GM18907 (cell line): ENCODE measurements around the gene UBE2F.
"Not testable (repeated sequence)": the region's sequence is repeated elsewhere in the genome, so short reads cannot be mapped to it uniquely, and the experiment has no call there.

ENCODE experiments used
- ATAC-seq: cut with Tn5 transposase; IDR thresholded peaks from one replicate; pipeline ENCODE4 v1.9.1; 2021; ENCODE audit warnings: mild to moderate bottlenecking, moderate library complexity; ENCODE audit not compliant: unreplicated experiment

The UBE2F gene

DNA sequence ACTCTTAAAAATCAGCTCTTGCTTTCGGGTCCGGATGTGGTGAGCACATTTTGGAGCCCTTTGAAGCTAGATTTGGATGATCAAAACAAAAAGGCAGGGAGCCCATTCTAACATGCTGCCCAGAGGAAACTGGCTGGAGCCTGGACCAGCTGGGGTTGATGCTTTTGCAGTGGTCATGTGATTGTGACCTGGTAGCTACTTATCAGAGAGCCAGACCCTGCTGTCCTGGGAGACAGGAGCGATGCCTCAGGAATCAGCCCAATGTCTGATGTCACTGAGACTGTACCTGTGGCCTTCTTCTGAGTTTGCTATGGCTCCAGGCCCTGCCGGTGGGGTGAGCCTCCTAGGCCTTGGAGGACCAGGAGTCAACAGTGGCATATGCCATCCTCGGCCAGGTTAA, 75.3 kb downstream of the UBE2F start:
- no peak for ATAC-seq

DNA sequence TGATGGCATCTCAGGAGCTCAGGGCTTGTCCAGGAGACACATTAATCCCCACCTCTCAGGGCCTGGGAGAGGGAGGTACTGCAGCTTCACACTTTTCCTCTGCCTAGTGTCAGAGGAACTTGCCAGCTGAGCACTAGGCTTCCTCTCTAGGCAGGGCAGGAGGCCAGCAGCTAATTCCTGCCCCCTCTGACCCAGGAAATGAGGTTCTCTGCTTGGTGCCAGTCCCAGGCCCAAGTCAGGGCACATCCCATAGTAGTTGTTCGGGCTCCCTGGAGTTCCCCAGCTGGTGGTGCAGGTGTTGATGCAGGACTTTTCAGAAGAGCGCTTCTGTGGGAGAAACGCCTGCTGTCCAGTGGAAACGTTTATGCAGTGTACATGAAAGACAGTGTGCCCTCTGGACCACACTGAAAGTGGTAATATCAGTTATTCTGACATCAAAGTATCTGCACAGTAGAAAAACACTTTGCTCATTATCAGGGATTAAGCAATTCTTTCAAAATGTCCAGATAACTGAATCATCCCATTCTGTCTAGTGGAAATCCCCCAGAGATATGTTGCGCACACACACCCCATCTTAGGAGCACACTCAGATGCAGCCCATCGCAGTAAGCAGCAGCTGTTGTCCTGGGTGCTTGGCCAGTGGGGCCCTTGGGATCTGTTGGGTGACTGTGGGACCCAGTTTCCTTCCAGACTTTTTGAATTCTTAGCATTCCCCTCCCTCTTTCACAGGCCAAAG, 76.2 kb downstream of the UBE2F start:
- ATAC-seq: no peak

DNA sequence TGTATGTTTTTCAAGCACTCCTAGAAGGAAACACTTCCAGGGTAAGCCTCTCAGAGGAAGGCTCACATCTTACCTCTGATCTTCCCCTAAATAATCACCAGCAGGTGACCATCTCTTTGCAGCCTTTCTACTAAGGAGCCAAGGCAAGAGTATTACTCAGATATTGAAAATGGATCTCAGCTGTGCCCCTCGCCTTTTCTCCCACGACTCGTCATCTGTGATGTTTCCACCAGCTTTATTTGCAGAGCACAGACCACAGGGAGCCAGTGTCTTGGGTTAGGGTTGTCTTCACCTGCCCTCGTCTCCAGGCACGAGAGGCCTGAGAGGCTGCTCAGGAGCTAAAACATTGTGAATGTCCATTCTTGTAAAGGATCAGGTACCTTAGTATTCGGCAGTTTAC, 77.0 kb downstream of the UBE2F start:
- no peak for ATAC-seq

GRCh38 chr2:238045575-238045974, 78.8 kb downstream of the UBE2F start:
- no peak for ATAC-seq

GRCh38 chr2:238046725-238047270, 80.0 kb downstream of the UBE2F start:
- ATAC-seq: no peak

DNA sequence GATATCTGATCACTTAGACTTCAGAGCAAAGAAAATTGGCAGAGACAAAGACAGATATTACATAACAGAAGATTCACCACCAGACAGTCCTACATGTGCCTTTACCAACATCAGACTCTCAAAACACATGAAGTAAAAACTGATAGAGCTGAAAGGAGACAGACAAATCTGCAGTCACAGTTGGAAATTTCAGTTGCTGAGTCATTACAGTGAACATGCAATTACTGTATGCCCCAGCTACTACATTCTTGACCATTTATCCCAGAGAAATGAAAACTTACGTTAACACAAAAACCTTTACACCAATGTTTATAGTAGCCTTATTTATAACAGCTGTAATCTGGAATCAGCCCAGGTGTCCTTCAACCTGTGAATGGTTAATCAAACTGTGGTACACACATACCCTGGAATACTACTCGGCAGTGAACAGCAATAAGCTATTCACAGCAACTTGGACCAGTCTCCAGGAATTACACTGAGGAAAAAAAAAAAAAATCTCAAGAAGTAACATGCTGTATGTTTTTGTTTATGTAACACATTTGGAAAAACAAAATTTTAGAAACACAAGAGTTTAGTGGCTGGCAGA, 86.5 kb downstream of the UBE2F start:
- ATAC-seq: no peak

DNA sequence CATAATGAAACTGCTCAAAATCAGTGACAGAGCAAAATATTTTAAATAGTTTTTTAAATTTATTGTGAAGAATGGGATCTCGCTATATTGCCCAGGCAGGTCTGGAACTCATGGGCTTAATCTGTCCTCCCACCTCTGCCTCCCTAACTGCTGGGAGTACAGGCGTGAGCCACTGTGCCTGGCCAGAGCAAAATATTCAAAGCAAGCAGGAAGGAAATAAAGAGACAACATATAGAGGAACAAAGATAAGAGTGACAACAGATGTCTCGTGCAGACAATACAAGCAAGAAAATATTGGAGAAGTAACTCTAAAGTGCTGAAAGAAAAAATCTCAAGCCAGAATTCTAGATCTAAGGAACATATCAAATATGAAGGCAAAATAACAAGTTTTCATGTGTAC, 89.0 kb downstream of the UBE2F start:
- no peak for ATAC-seq

DNA sequence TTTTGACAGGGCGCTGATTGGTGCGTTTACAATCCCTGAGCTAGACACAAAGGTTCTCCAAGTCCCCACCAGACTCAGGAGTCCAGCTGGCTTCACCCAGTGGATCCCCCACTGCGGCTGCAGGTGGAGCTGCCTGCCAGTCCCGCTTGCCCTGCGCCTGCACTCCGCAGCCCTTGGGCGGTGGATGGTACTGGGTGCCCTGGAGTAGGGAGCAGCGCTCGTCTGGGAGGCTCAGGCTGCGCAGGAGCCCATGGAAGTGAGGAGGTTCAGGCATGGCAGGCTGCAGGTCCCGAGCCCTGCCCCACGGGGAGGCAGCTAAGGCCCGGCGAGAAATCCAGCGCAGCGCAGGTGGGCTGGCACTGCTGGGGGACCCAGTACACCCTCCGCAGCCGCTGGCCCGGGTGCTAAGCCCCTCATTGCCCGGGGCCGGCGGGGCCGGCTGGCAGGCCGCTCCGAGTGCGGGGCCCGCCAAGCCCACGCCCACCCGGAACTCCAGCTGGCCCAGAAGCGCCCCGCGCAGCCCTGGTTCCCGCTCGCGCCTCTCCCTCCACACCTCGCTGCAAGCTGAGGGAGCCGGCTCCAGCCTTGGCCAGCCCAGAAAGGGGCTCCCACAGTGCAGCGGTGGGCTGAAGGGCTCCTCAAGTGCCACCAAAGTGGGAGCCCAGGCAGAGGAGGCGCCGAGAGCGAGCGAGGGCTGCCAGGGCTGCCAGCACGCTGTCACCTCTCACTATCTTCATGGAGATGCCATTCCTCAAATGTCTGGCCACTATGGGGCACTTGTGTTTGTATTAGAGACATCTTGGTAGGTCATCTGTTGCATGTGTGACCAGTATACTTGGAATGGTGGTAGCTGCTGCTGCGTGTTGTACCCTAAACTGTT, 91.1 kb downstream of the UBE2F start:
- not testable (repeated sequence) for ATAC-seq

GRCh38 chr2:238059505-238059904, 92.7 kb downstream of the UBE2F start:
- ATAC-seq: no peak

- no peak for ATAC-seq
Measured at GRCh38 chr2:238060096-238060541, 93.3 kb downstream of the UBE2F start.

GRCh38 chr2:238060542-238061314, 93.9 kb downstream of the UBE2F start, which contains the start of gene SCLY:
SCLY (plus strand) TSS chr2:238061001; CDS start chr2:238061055, 54 bp downstream.
- ATAC-seq: peak; percentile 94

DNA sequence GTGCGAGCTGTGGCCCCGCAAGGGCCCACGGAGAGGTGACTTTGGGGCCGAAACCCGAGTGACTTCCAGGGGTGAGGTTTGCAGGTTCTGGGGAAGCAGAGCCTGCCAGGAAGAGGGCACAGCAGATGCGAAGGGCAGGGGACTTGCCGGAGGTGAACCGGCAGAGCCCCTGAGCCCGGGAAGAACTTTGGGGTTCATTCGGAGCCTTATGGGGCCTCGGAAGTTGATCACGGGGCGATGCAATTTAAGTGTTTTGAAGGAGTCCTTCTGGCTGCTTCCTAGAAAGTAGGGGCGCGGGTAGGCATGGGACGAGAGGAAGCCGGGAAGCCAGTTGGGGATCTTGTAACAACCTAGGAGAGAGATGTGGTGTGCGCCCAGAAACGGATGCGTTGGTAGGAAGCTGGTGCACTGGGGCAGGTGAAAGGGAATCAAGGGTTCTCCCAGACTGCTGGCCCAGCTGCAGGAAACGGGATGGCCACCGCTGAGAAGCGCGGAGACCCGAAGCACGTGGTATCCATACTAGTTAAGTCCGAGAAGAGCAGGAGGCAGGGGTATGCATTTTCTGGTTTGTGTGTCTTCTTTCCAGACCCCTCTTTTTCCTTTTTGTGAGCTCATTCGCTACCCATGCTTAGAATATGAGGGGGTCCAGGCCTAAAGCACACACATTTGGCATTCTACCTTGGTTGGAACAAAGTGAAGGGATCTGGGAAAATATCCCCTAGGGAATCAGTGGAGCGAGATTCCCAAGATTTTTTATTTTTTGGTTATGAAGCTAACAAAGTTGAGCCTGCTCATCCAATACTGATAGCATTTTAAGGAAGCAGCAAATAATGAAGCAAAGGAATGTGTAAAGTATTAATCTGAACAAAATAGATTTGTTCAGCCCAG, 94.7 kb downstream of the UBE2F start:
- peak; percentile 26 for ATAC-seq

DNA sequence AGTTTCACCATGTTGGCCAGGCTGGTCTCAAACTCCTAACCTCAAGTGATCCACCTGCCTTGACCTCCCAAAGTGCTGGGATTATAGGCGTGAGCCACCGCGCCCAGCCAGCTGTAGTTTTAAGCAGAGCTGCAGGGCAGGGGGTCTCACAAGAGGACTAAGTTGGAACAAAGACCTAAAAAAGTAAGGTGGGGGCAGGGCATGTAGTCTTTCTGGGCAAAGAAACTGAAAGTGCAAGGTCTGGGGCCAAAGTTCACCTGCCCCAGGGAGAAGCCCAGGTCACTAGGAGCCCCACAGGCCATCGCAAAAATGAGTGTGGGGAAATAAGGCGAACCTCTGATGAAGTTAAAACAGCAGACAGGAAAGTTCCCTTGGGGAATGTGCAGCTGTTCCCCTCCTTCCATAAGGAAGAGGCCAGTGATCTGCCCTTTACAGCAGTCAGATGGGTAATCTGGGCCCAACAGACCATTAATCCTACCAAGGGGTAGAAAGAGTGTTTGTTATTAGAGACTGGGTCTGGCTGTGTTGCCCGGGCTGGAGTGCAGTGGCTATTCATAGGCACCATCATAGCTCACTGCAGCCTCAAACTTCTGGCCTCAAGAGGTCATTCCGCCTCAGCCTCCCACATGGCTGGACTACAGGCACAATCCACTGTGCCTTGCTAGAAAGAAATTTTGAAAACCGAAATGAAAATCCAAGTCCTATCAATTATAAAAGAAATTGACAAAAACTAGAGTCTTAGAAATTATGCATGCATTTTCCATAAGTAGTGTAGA, 96.8 kb downstream of the UBE2F start:
- no peak for ATAC-seq

GRCh38 chr2:238064376-238064775, 97.6 kb downstream of the UBE2F start:
- ATAC-seq: no peak

DNA sequence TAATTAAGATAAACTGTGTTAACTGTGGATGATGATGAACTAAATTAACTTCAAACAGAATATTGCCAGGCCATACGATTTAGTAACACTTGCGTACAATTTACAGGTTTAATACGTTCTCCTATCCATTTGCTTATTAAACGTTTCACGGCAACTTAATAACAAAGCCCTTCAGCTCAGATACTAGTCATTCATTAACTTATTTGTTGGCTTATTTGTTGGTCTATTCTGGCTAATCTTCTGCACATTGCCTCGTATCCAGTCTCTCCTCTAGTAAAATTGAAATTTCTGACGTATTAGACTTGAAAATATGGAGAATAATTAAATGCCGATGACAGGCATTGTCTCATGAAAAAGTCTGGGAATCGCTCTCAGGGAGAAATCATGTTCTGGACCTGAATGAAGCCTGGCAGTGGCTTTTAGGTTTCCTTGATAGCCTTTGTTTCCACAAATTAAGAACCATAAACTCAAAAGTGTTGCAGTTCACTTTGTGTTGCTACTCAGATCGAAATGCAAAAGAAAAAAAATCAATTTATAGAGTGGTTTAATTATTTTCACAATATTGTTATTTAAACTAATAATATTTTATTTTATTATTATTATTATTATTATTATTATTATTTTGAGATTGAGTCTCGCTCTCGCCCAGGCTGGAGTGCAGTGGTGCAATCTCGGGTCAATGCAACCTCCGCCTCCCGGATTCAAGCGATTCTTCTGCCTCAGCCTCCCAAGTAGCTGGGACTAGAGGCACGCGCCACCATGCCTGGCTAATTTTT, 98.4 kb downstream of the UBE2F start:
- ATAC-seq: no peak

GRCh38 chr2:238066218-238066617, 99.4 kb downstream of the UBE2F start:
- ATAC-seq: no peak

GRCh38 chr2:238066718-238067117, 99.9 kb downstream of the UBE2F start:
- ATAC-seq: not testable (repeated sequence)

GRCh38 chr2:238067939-238068338, 101.1 kb downstream of the UBE2F start:
- no peak for ATAC-seq
